CD14-positive monocyte (primary cell): ENCODE data around the gene CCDC167. TPM values are rescaled to one million over a fixed set of nuclear protein-coding genes. Genes with fewer than 3 reads are reported as not detected.

Experiments used
- DNase-seq, 3 donors: peaks; one replicate each; pipeline ENCODE4 v3.0.0-alpha.2; 2011 to 2022
- H2AFZ ChIP-seq: 2 replicates; pipeline ENCODE4 v1.6.0; 2012; ENCODE audit warnings: mild to moderate bottlenecking, low read depth, low read length, inconsistent platforms; ENCODE audit not compliant: insufficient read depth, poor library complexity, severe bottlenecking
- H3K27ac ChIP-seq, 2 donors: 1 replicate in 1 of 2; 2 replicates in 1 of 2; pipeline ENCODE4 v1.5.1; 2012 to 2013; ENCODE audit warnings: low read length in 2 of 2, control low read depth in 1 of 2, inconsistent platforms in 1 of 2, low read depth in 1 of 2, mild to moderate bottlenecking in 1 of 2
- H3K27me3 ChIP-seq, 2 donors: one replicate each; pipeline versions ENCODE4 v1.6.0 to v1.6.1; 2011 to 2013; ENCODE audit warnings: low read length in 2 of 2; ENCODE audit not compliant: control insufficient read depth in 2 of 2, insufficient read depth in 2 of 2
- H3K36me3 ChIP-seq, 2 donors: replicated peaks in 1 of 2; 1 replicate in 1 of 2; 2 replicates in 1 of 2; pipeline versions ENCODE4 v1.5.1 to v1.6.1; 2012 to 2013; ENCODE audit warnings: low read length in 2 of 2, control low read depth in 1 of 2, inconsistent platforms in 1 of 2, mild to moderate bottlenecking in 1 of 2; ENCODE audit not compliant: insufficient read depth in 2 of 2, control insufficient read depth in 1 of 2
- H3K4me1 ChIP-seq, 2 donors: 1 replicate in 1 of 2; 2 replicates in 1 of 2; pipeline versions ENCODE4 v1.5.1 to v1.6.1; 2012 to 2013; ENCODE audit warnings: low read length in 2 of 2, control low read depth in 1 of 2, inconsistent platforms in 1 of 2, mild to moderate bottlenecking in 1 of 2, moderate library complexity in 1 of 2; ENCODE audit not compliant: insufficient read depth in 2 of 2, control insufficient read depth in 1 of 2
- H3K4me2 ChIP-seq: replicated peaks from 2 replicates; pipeline ENCODE3; 2012; ENCODE audit warnings: low read length, moderate library complexity, mild to moderate bottlenecking; ENCODE audit not compliant: poor library complexity, severe bottlenecking; ENCODE audit errors: extremely low read depth
- H3K4me3 ChIP-seq, 3 experiments: fragments of 200-600 bp in 1 of 3; sonication (generic) in 1 of 3; replicated peaks in 1 of 3; 1 replicate in 2 of 3; 2 replicates in 1 of 3; pipeline ENCODE4 v1.5.1; 2011 to 2013; ENCODE audit warnings: low read length in 3 of 3, mild to moderate bottlenecking in 3 of 3, control low read depth in 2 of 3, low read depth in 2 of 3, inconsistent platforms in 1 of 3, moderate library complexity in 1 of 3
- H3K79me2 ChIP-seq: 2 replicates; pipeline ENCODE4 v1.6.0; 2012; ENCODE audit warnings: mild to moderate bottlenecking, control low read depth, inconsistent platforms, low read length, moderate library complexity; ENCODE audit not compliant: insufficient read depth
- H3K9ac ChIP-seq: 2 replicates; pipeline ENCODE4 v1.6.0; 2017; ENCODE audit warnings: low read length, mild to moderate bottlenecking; ENCODE audit not compliant: insufficient read depth, poor library complexity, severe bottlenecking
- H3K9me3 ChIP-seq, 2 donors: replicated peaks in 1 of 2; 1 replicate in 1 of 2; 2 replicates in 1 of 2; pipeline versions ENCODE4 v1.5.1 to v1.6.1; 2012 to 2013; ENCODE audit warnings: low read length in 2 of 2, control low read depth in 1 of 2; ENCODE audit not compliant: control insufficient read depth in 1 of 2, insufficient read depth in 1 of 2
- H4K20me1 ChIP-seq: 2 replicates; pipeline ENCODE4 v1.6.0; 2012; ENCODE audit warnings: mild to moderate bottlenecking, low read length, control low read depth, moderate library complexity; ENCODE audit not compliant: insufficient read depth
- H3K27ac Mint-ChIP-seq, 7 donors: one replicate each; pipeline ENCODE4 v1.8.0; 2020; ENCODE audit warnings: mild to moderate bottlenecking in 7 of 7, mixed read lengths in 7 of 7, moderate library complexity in 6 of 7, inconsistent platforms in 2 of 7
- H3K27me3 Mint-ChIP-seq, 3 donors: one replicate each; pipeline ENCODE4 v1.8.0; 2021 to 2022; ENCODE audit warnings: low read depth in 3 of 3, mild to moderate bottlenecking in 3 of 3, mixed read lengths in 3 of 3, moderate library complexity in 3 of 3, inconsistent platforms in 1 of 3
- H3K36me3 Mint-ChIP-seq, 2 donors: one replicate each; pipeline ENCODE4 v1.8.0; 2020; ENCODE audit warnings: mixed read lengths in 2 of 2, inconsistent platforms in 1 of 2, mild to moderate bottlenecking in 1 of 2
- H3K4me1 Mint-ChIP-seq: one replicate; pipeline ENCODE4 v1.8.0; 2020; ENCODE audit warnings: mild to moderate bottlenecking, mixed read lengths
- H3K4me3 Mint-ChIP-seq, 2 donors: one replicate each; pipeline ENCODE4 v1.8.0; 2020; ENCODE audit warnings: mild to moderate bottlenecking in 2 of 2, mixed read lengths in 2 of 2, moderate library complexity in 1 of 2
- H3K9me3 Mint-ChIP-seq, 7 donors: one replicate each; pipeline ENCODE4 v1.8.0; 2020 to 2022; ENCODE audit warnings: mixed read lengths in 7 of 7, mild to moderate bottlenecking in 6 of 7, moderate library complexity in 6 of 7, inconsistent platforms in 2 of 7
- CTCF ChIP-seq: fragments of 200-600 bp; IDR thresholded peaks from one replicate; pipeline ENCODE4 v1.8.0; 2022; ENCODE audit warnings: antibody characterized with exemption, mild to moderate bottlenecking
- WGBS: methylation state at CpG from one replicate; pipeline ENCODE4 v1.1.5; 2013; ENCODE audit warnings: missing lambda C conversion rate; ENCODE audit not compliant: insufficient coverage; 5-methylcytosine and 5-hydroxymethylcytosine counted together
- intact Hi-C, 2 donors: fragments of 100-400 bp; cut with micrococcal nuclease; formaldehyde crosslinking; loops; one replicate each; pipeline versions ENCODE4 v1.15.0 to v1.15.1; 2023
- polyA plus RNA-seq, 3 donors: library from polyadenylated mRNA; depleted of rRNA in 1 of 3; unstranded in 2 of 3; stranded (reverse) in 1 of 3; fragments of 300-500 nt in 2 of 3; fragments of >200 nt in 1 of 3; fragmentation: Illumina TruSeq in 2 of 3; gene quantifications; 1 replicate in 2 of 3; 2 replicates in 1 of 3; pipeline ENCODE4 v1.2.3, GENCODE V29; 2012 to 2021

Gene CCDC167
- polyA plus RNA-seq, 3 donors, result 12.5 to 22.9 (median 20.7) TPM

- TF ChIP-seq CTCF, result no peak
- Histone ChIP-seq H4K20me1 (peaks cover 4% of the 10 kb centered on the region), H3K27ac (no peak overlapping the region), H3K9me3 (no peaks in the 10 kb centered on the region), H2AFZ (no peak overlapping the region), H3K4me1 (no peaks in the 10 kb centered on the region), H3K36me3 (peaks cover 95 to 100% of the 10 kb centered on the region in 2 donors), H3K79me2 (no peaks in the 10 kb centered on the region), H3K27me3 (no peaks in the 10 kb centered on the region), H3K9ac (no peak overlapping the region), H3K4me2 (no peak overlapping the region), H3K4me3 (no peak overlapping the region)
- intact Hi-C loops, result no loop called here
- WGBS, result 8% methylated on average over 2 of the region's 6 CpGs
- Mint-ChIP-seq H3K4me3 (no peak overlapping the region), H3K36me3 (peaks cover 96 to 97% of the 10 kb centered on the region in 2 donors), H3K27me3 (no peaks in the 10 kb centered on the region), H3K9me3 (peaks cover 0 to 2% (median 0%) of the 10 kb centered on the region in 7 donors), H3K4me1 (peaks cover 9% of the 10 kb centered on the region), H3K27ac (peak overlapping the region in 2 of 7 donors; percentile 7 to 19)
- no peak for DNase-seq
These were observed 42.7 kb downstream of the CCDC167 start for GRCh38 chr6:37456816-37457560.

DNA sequence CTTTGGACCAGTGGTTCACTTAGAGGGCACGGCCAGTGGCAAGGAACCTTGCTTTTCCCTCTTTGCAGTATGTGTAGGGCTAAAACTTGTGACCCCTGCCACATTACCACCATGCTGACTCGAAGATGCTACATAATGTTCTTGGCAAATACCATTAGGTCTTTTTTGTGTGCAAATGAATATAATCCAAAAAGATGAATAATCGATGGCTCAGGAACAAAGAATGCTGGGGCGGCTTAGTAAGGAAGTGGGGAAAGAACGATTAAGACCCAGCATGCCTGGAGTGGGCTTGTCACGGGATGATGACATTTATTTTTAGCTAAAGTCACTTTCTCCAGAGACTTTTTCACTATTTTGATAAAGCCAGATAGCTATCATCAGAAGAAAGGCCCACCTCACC is 43.6 kb downstream of the CCDC167 start:
- H3K27me3 ChIP-seq, result no peaks in the 10 kb centered on the region
- no peaks in the 10 kb centered on the region for H3K9me3 ChIP-seq
- H3K4me3 Mint-ChIP-seq, result no peak overlapping the region
- 100% methylated on average over 3 of the region's 6 CpGs for WGBS
- no peaks in the 10 kb centered on the region for H3K79me2 ChIP-seq
- H3K27me3 Mint-ChIP-seq, result no peaks in the 10 kb centered on the region
- TF ChIP-seq CTCF, result no peak
- H3K4me2 ChIP-seq, result no peak overlapping the region
- H3K4me1 Mint-ChIP-seq, result peaks cover 9% of the 10 kb centered on the region
- no peak overlapping the region for H2AFZ ChIP-seq
- H3K9me3 Mint-ChIP-seq, result peaks cover 0 to 2% (median 0%) of the 10 kb centered on the region in 7 donors
- no peak overlapping the region for H3K27ac ChIP-seq
- H4K20me1 ChIP-seq, result peaks cover 4% of the 10 kb centered on the region
- intact Hi-C loops, result no loop called here
- H3K36me3 ChIP-seq, result peaks cover 95 to 100% of the 10 kb centered on the region in 2 donors
- no peak overlapping the region for H3K27ac Mint-ChIP-seq
- H3K9ac ChIP-seq, result no peak overlapping the region
- peaks cover 96 to 97% of the 10 kb centered on the region in 2 donors for H3K36me3 Mint-ChIP-seq
- H3K4me1 ChIP-seq, result no peaks in the 10 kb centered on the region
- DNase-seq, result no peak
- H3K4me3 ChIP-seq, result no peak overlapping the region
